Measurements from ENCODE around the gene TRPV2. TPM values are rescaled to one million over a fixed set of nuclear protein-coding genes. Genes with fewer than 3 reads are reported as not detected.

Gene TRPV2
- total RNA-seq, 1 donor from 2014 or later, result 6.7 TPM

DNA sequence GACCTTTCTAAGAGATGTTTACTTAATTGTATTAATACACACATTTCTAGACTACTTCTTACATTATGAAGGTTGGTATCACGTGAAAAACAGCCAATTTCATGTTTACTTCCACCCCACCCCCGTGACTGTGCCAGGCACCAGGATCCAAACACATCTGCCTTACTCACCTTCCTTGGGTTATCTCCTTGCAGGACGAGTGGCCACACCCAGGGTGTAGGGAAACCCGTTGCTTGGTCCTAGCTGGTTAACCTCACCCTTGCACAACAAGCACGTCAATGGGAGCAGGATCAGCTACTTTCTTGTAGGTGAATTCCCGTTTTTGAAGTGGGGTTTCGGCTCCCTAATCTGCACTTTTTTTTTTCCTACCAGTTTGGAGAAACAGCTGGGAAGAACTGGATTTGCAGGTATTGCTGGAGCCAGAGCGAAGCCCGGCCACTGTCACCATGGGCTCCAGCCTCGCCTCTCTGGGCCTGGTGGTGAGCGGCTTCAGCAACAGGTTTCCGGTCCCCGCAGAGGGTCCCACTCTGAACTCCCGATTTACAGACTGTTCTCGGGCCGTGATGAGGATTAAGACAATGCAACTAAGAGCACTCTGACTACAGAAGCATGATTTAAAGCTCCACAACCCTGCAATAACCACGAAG, 36.6 kb upstream of the TRPV2 start:
- Histone ChIP-seq H3K4me3 (no peak overlapping the region), H3K4me1 (peaks cover 44% of the 10 kb centered on the region), H3K9me3 (replicated peaks) (no peaks in the 10 kb centered on the region), H3K36me3 (peaks cover 21% of the 10 kb centered on the region), H3K27ac (replicated peaks) (no peak overlapping the region), H3K27me3 (ENCODE audit: low read depth) (no peaks in the 10 kb centered on the region)
- TF ChIP-seq, protein P1, sequence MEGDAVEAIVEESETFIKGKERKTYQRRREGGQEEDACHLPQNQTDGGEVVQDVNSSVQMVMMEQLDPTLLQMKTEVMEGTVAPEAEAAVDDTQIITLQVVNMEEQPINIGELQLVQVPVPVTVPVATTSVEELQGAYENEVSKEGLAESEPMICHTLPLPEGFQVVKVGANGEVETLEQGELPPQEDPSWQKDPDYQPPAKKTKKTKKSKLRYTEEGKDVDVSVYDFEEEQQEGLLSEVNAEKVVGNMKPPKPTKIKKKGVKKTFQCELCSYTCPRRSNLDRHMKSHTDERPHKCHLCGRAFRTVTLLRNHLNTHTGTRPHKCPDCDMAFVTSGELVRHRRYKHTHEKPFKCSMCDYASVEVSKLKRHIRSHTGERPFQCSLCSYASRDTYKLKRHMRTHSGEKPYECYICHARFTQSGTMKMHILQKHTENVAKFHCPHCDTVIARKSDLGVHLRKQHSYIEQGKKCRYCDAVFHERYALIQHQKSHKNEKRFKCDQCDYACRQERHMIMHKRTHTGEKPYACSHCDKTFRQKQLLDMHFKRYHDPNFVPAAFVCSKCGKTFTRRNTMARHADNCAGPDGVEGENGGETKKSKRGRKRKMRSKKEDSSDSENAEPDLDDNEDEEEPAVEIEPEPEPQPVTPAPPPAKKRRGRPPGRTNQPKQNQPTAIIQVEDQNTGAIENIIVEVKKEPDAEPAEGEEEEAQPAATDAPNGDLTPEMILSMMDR (IDR thresholded peaks at IDR 0.05; ENCODE audit: borderline replicate concordance), result no peak
- intact Hi-C loops (cut with micrococcal nuclease), result no loop called here
- no peak for DNase-seq

DNA sequence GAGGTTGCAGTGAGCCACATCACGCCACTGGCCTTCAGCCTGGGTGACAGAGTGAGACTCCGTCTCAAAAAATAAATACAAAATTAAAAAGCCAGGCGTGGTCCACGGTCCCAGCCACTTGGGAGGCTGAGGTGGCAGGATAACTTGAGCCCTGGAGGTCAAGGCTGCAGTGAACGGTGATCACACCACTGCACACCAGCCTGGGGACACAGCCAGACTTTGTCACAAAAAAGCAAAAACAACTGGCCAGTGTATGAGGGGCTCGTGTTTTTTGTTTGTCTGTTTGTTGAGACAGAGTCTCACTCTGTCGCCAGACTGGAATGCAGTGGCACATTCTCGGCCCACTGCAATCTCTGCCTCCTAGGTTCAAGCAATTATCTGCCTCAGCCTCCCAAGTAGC, 35.7 kb upstream of the TRPV2 start:
- H3K27ac ChIP-seq (replicated peaks), result no peak overlapping the region
- peaks cover 44% of the 10 kb centered on the region for H3K4me1 ChIP-seq
- H3K9me3 ChIP-seq (replicated peaks), result no peaks in the 10 kb centered on the region
- H3K36me3 ChIP-seq, result peaks cover 21% of the 10 kb centered on the region
- intact Hi-C loops (cut with micrococcal nuclease), result loop anchor here (10.0 kb wide), 2 partner anchors 65 to 145 kb away; no protein-coding TSS in a partner anchor
- TF ChIP-seq, protein P1 (IDR thresholded peaks at IDR 0.05; ENCODE audit: borderline replicate concordance), result no peak
- H3K27me3 ChIP-seq (ENCODE audit: low read depth), result no peaks in the 10 kb centered on the region
- no peak overlapping the region for H3K4me3 ChIP-seq
- no peak for DNase-seq

DNA sequence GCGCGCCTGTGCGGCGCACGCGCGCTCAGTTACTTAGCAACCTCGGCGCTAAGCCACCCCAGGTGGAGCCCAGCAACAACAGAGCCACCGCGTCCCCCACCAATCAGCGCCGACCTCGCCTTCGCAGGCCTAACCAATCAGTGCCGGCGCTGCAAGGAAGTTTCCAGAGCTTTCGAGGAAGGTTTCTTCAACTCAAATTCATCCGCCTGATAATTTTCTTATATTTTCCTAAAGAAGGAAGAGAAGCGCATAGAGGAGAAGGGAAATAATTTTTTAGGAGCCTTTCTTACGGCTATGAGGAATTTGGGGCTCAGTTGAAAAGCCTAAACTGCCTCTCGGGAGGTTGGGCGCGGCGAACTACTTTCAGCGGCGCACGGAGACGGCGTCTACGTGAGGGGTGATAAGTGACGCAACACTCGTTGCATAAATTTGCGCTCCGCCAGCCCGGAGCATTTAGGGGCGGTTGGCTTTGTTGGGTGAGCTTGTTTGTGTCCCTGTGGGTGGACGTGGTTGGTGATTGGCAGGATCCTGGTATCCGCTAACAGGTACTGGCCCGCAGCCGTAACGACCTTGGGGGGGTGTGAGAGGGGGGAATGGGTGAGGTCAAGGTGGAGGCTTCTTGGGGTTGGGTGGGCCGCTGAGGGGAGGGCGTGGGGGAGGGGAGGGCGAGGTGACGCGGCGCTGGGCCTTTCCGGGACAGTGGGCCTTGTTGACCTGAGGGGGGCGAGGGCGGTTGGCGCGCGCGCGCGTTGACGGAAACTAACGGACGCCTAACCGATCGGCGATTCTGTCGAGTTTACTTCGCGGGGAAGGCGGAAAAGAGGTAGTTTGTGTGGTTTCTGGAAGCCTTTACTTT, 34.5 kb upstream of the TRPV2 start, which contains the start of gene UBB:
UBB (plus strand) TSS at position 452 of the 856 bp plus-strand sequence. CDS start 817 bp downstream, outside the sequence.
- Histone ChIP-seq H3K9me3 (replicated peaks) (no peaks in the 10 kb centered on the region), H3K27ac (replicated peaks) (peak within 1 kb of the TSS; percentile 99), H3K4me3 (peak within 1 kb of the TSS; percentile 74), H3K36me3 (peaks cover 21% of the 10 kb centered on the region), H3K4me1 (peaks cover 47% of the 10 kb centered on the region), H3K27me3 (ENCODE audit: low read depth) (no peaks in the 10 kb centered on the region)
- TF ChIP-seq, protein P1 (IDR thresholded peaks at IDR 0.05; ENCODE audit: borderline replicate concordance), result no peak
- intact Hi-C loops (cut with micrococcal nuclease), result loop anchor here (10.0 kb wide), 2 partner anchors 64 to 144 kb away; no protein-coding TSS in a partner anchor
- DNase-seq, result peak; percentile 97

DNA sequence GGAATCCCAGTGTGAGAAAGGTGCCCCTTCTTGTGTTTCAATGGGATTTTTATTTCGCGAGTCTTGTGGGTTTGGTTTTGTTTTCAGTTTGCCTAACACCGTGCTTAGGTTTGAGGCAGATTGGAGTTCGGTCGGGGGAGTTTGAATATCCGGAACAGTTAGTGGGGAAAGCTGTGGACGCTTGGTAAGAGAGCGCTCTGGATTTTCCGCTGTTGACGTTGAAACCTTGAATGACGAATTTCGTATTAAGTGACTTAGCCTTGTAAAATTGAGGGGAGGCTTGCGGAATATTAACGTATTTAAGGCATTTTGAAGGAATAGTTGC, 33.9 kb upstream of the TRPV2 start:
- Histone ChIP-seq H3K4me3 (peak overlapping the region; percentile 74), H3K27ac (replicated peaks) (peak overlapping the region; percentile 99), H3K36me3 (peaks cover 21% of the 10 kb centered on the region), H3K27me3 (ENCODE audit: low read depth) (no peaks in the 10 kb centered on the region), H3K4me1 (peaks cover 53% of the 10 kb centered on the region), H3K9me3 (replicated peaks) (no peaks in the 10 kb centered on the region)
- TF ChIP-seq, protein P1 (IDR thresholded peaks at IDR 0.05; ENCODE audit: borderline replicate concordance), result no peak
- DNase-seq, result no peak
- intact Hi-C loops (cut with micrococcal nuclease), result loop anchor here (10.0 kb wide), 2 partner anchors 63 to 143 kb away; no protein-coding TSS in a partner anchor

DNA sequence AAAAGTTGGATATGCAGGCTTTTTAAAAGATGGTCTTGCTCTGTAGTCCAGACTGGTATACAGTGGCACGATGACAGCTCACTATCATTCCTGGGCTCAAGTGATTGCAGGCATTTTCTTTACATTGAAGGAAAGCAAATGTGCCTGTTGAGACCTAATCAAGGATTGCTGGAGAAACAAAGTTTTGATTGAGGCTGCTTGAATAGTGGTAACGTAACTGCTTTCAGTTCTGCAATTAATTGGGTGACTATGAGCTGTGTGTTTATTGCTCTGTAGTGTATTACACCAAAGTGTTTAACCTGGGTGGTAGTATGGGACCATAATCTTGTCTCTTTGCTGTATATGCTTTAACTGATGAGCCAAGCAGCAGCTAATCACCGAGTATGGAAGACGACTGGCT, 32.2 kb upstream of the TRPV2 start:
- H3K4me3 ChIP-seq, result peak overlapping the region; percentile 74

More for the DNA sequence above, 32.2 kb upstream of the TRPV2 start:
- H3K4me1 ChIP-seq, result peaks cover 63% of the 10 kb centered on the region
- DNase-seq, result no peak
- TF ChIP-seq, protein P1 (IDR thresholded peaks at IDR 0.05; ENCODE audit: borderline replicate concordance), result no peak
- H3K27me3 ChIP-seq (ENCODE audit: low read depth), result no peaks in the 10 kb centered on the region
- H3K9me3 ChIP-seq (replicated peaks), result no peaks in the 10 kb centered on the region
- peaks cover 21% of the 10 kb centered on the region for H3K36me3 ChIP-seq
- intact Hi-C loops (cut with micrococcal nuclease), result loop anchor here (10.0 kb wide), 2 partner anchors 62 to 142 kb away; no protein-coding TSS in a partner anchor
- no peak overlapping the region for H3K27ac ChIP-seq (replicated peaks)

All from left ventricle myocardium inferior (tissue), 1 donor.